A549 (cell line): ENCODE results near the gene DNAH11. TPM values are rescaled to one million over a fixed set of nuclear protein-coding genes. Genes with fewer than 3 reads are reported as not detected.
"Not testable (repeated sequence)": the region's sequence is repeated elsewhere in the genome, so short reads cannot be mapped to it uniquely, and the experiment has no call there.

Experiments used
- ATAC-seq, 2 experiments: fragments of 200-7000 bp in 1 of 2; fragments of >200 bp in 1 of 2; cut with Nextera tagmentation in 1 of 2; cut with Tn5 transposase in 1 of 2; 3 replicates each; pipeline versions ENCODE4 v1.8.0 to v1.9.1; 2018 to 2020; ENCODE audit warnings: mild to moderate bottlenecking in 1 of 2, moderate library complexity in 1 of 2
- CTCF ChIA-PET: fragments of 300-600 bp; sonication (Branson Sonifier 250); formaldehyde crosslinking; extraction: SDS; loops from one replicate; lab custom pipeline; 2021; ENCODE audit warnings: antibody characterized with exemption, inconsistent platforms; lab: Yijun Ruan, JAX
- POLR2A ChIA-PET: fragments of 350-600 bp; formaldehyde crosslinking; extraction: SDS; loops from one replicate; lab custom pipeline; 2021; ENCODE audit warnings: antibody characterized with exemption, inconsistent platforms; lab: Yijun Ruan, JAX
- DNase-seq, 2 experiments: peaks; one replicate each; pipeline versions ENCODE4 v3.0.0 to v3.0.0-alpha.2; 2011 to 2016; ENCODE audit warnings: low read depth in 1 of 2, low spot score in 1 of 2
- FAIRE-seq: peaks from 2 replicates; lab custom pipeline; 2011; peaks lifted over from hg19 to GRCh38; lab: Jason Lieb, UNC
- H3K27ac ChIP-seq, 2 experiments: fragments of >200 bp; sonication (Bioruptor Twin); formaldehyde crosslinking; 3 replicates each; pipeline ENCODE4 v1.5.1; 2016 to 2017
- H3K4me1 ChIP-seq: fragments of >200 bp; sonication (Bioruptor Twin); formaldehyde crosslinking; 3 replicates; pipeline ENCODE4 v1.6.1; 2016
- H3K4me2 ChIP-seq: fragments of >200 bp; sonication (Bioruptor Twin); formaldehyde crosslinking; 3 replicates; pipeline ENCODE4 v1.6.1; 2016
- H3K4me3 ChIP-seq: fragments of >200 bp; sonication (Bioruptor Twin); formaldehyde crosslinking; 3 replicates; pipeline ENCODE4 v1.5.1; 2016
- H3K9me3 ChIP-seq: fragments of >200 bp; sonication (Bioruptor Twin); formaldehyde crosslinking; 3 replicates; pipeline ENCODE4 v1.6.1; 2016
- ATOH8 ChIP-seq: fragments of 250-450 bp; sonication (Bioruptor Pico); IDR thresholded peaks from 2 replicates; pipeline ENCODE4 v1.5.0; 2020; ENCODE audit warnings: low read depth, mild to moderate bottlenecking, moderate library complexity
- BHLHE40 ChIP-seq: IDR thresholded peaks from 2 replicates; pipeline ENCODE4 v1.6.1; 2012; ENCODE audit warnings: low read depth, low read length, inconsistent platforms
- CEBPB ChIP-seq, 2 experiments: fragments of >200 bp in 1 of 2; sonication (Bioruptor Twin) in 1 of 2; formaldehyde crosslinking in 1 of 2; IDR thresholded peaks; 2 replicates each; pipeline ENCODE4 v1.6.1; 2012 to 2016
- CTCF ChIP-seq: fragments of >200 bp; sonication (Bioruptor Twin); formaldehyde crosslinking; IDR thresholded peaks from 3 replicates; pipeline ENCODE4 v1.5.1; 2016
- EHF ChIP-seq: fragments of 250-450 bp; sonication (Bioruptor Pico); IDR thresholded peaks from 2 replicates; pipeline ENCODE4 v1.5.0; 2020; ENCODE audit warnings: mild to moderate bottlenecking
- EHMT2 ChIP-seq: fragments of 200-600 bp; sonication (generic); IDR thresholded peaks from 2 replicates; pipeline ENCODE4 v1.6.1; 2016; ENCODE audit warnings: antibody characterized with exemption, low read depth, mild to moderate bottlenecking, moderate library complexity
- ELK1 ChIP-seq: fragments of 150-350 bp; IDR thresholded peaks from 2 replicates; pipeline ENCODE4 v1.6.1; 2014; ENCODE audit warnings: low read depth, mild to moderate bottlenecking, low read length
- EP300 ChIP-seq, 2 experiments: fragments of >200 bp; sonication (Bioruptor Twin); formaldehyde crosslinking; IDR thresholded peaks; 2 replicates in 1 of 2; 3 replicates in 1 of 2; pipeline ENCODE4 v1.6.1; 2016 to 2017
- FOSB ChIP-seq: fragments of 250-450 bp; sonication (Bioruptor Pico); IDR thresholded peaks from 2 replicates; pipeline ENCODE4 v1.5.0; 2020; ENCODE audit warnings: mild to moderate bottlenecking, moderate library complexity
- FOSL2 ChIP-seq, 2 experiments: fragments of 450-650 bp in 1 of 2; fragments of >200 bp in 1 of 2; sonication (Bioruptor Twin) in 1 of 2; formaldehyde crosslinking; IDR thresholded peaks; 2 replicates each; pipeline versions ENCODE4 v1.5.0 to v1.6.1; 2016 to 2020; ENCODE audit warnings: mild to moderate bottlenecking in 1 of 2, moderate library complexity in 1 of 2
- FOXS1 ChIP-seq: fragments of 250-450 bp; sonication (Bioruptor Pico); IDR thresholded peaks from 2 replicates; pipeline ENCODE4 v1.5.0; 2020; ENCODE audit warnings: mild to moderate bottlenecking, moderate library complexity
- GATA3 ChIP-seq: IDR thresholded peaks from 2 replicates; pipeline ENCODE4 v1.6.1; 2012; ENCODE audit warnings: borderline replicate concordance
- HEYL ChIP-seq: fragments of 250-450 bp; sonication (Bioruptor Pico); IDR thresholded peaks from 2 replicates; pipeline ENCODE4 v1.8.0; 2021; ENCODE audit warnings: mild to moderate bottlenecking, moderate library complexity
- JUNB ChIP-seq: fragments of >200 bp; sonication (Bioruptor Twin); formaldehyde crosslinking; IDR thresholded peaks from 2 replicates; pipeline ENCODE4 v1.6.1; 2016
- KDM1A ChIP-seq: fragments of 200-600 bp; sonication (generic); IDR thresholded peaks from 2 replicates; pipeline ENCODE4 v1.6.1; 2016; ENCODE audit warnings: low read depth, mild to moderate bottlenecking
- KDM5A ChIP-seq: fragments of 200-600 bp; sonication (generic); IDR thresholded peaks from 2 replicates; pipeline ENCODE4 v1.6.1; 2016; ENCODE audit warnings: antibody characterized with exemption, mild to moderate bottlenecking
- POLR2AphosphoS2 ChIP-seq: conservative IDR thresholded peaks from 2 replicates; pipeline ENCODE4 v1.6.1; 2012; ENCODE audit warnings: low read length, improper control_type of control experiment, inconsistent platforms
- RCOR1 ChIP-seq: fragments of 150-350 bp; IDR thresholded peaks from 2 replicates; pipeline ENCODE4 v1.6.1; 2014; ENCODE audit warnings: antibody characterized with exemption, low read length, low read depth
- RFX5 ChIP-seq: fragments of 450-650 bp; IDR thresholded peaks from 2 replicates; pipeline ENCODE4 v1.7.1; 2014; ENCODE audit warnings: antibody characterized with exemption, mild to moderate bottlenecking, moderate library complexity
- SMC3 ChIP-seq: fragments of >200 bp; sonication (Bioruptor Twin); formaldehyde crosslinking; IDR thresholded peaks from 3 replicates; pipeline ENCODE4 v1.6.1; 2018; ENCODE audit warnings: inconsistent platforms
- TP53 ChIP-seq: fragments of 250-450 bp; sonication (Bioruptor Pico); IDR thresholded peaks from 2 replicates; pipeline ENCODE4 v1.5.0; 2021; ENCODE audit warnings: mild to moderate bottlenecking, moderate library complexity
- USF2 ChIP-seq: fragments of 450-650 bp; IDR thresholded peaks from 2 replicates; pipeline ENCODE4 v1.6.1; 2014; ENCODE audit warnings: antibody characterized with exemption
- ZSCAN20 ChIP-seq: fragments of 250-450 bp; sonication (Bioruptor Pico); IDR thresholded peaks from 2 replicates; pipeline ENCODE4 v1.8.0; 2022; ENCODE audit warnings: mild to moderate bottlenecking, moderate library complexity
- WGBS: methylation state at CpG from one replicate; pipeline ENCODE4 v1.1.6; 2017; ENCODE audit errors: missing lambda C conversion rate; 5-methylcytosine and 5-hydroxymethylcytosine counted together
- polyA plus RNA-seq, 4 experiments: library from polyadenylated mRNA; depleted of rRNA in 3 of 4; stranded (reverse); fragments of >200 nt; fragmentation: RNase III in 1 of 4; extraction: RNeasy Plus Mini Kit Qiagen cat#74134 plus additional on column Dnase treatment in 1 of 4; gene quantifications; 2 replicates in 3 of 4; 3 replicates in 1 of 4; pipeline ENCODE4 v1.2.3, GENCODE V29; 2011 to 2017

DNAH11 gene
- polyA plus RNA-seq, 2 of the 4 experiments (the other 2 are of a cell fraction), result 0.03 to 0.13 TPM

GRCh38 chr7:21731977-21732376, 189.1 kb downstream of the DNAH11 start:
- H3K9me3 ChIP-seq, result no peaks in the 10 kb centered on the region
- H3K4me1 ChIP-seq, result no peaks in the 10 kb centered on the region
- 11% methylated on average over 3 of the region's 3 CpGs for WGBS
- TF ChIP-seq ATOH8 (no peak), CEBPB (IDR thresholded peaks at IDR 0.05) (no peak), SMC3 (no peak), ZSCAN20 (CRISPR knock-in tag) (no peak), ELK1 (no peak), RFX5 (no peak), TP53 (CRISPR knock-in tag) (no peak), EP300 (IDR thresholded peaks at IDR 0.05) (no peak), GATA3 (no peak), HEYL (CRISPR knock-in tag) (no peak), JUNB (no peak), POLR2AphosphoS2 (no peak), EHMT2 (no peak), USF2 (no peak), CTCF (no peak), KDM1A (no peak), RCOR1 (no peak), EHF (CRISPR knock-in tag) (no peak), FOXS1 (CRISPR knock-in tag) (no peak)
- no peak for ATAC-seq
- H3K4me2 ChIP-seq, result no peak overlapping the region
- H3K27ac ChIP-seq, result no peak overlapping the region
- POLR2A ChIA-PET, result no interaction called here
- CTCF ChIA-PET, result no interaction called here
- no peak for DNase-seq
- no peak for FAIRE-seq
- no peak overlapping the region for H3K4me3 ChIP-seq

GRCh38 chr7:21732956-21733355, 190.1 kb downstream of the DNAH11 start:
- CTCF ChIA-PET, result interaction anchor here (1.6 kb wide), 1 partner anchor 12 kb away, joined by 3 read pairs; no protein-coding TSS in a partner anchor

GRCh38 chr7:21733837-21734236, 191.0 kb downstream of the DNAH11 start:
- no peaks in the 10 kb centered on the region for H3K9me3 ChIP-seq
- ChIA-PET POLR2A (no interaction called here), CTCF (interaction anchor here (0.5 to 1.6 kb wide), 3 partner anchors 13 to 883 kb away, joined by 3 read pairs; no protein-coding TSS in a partner anchor)
- WGBS, result 3% methylated on average over 5 of the region's 5 CpGs
- no peak for TF ChIP-seq FOSL2 (IDR thresholded peaks at IDR 0.05)
- no peak for TF ChIP-seq FOSL2 (CRISPR knock-in tag; IDR thresholded peaks at IDR 0.05)
- no peak for TF ChIP-seq RCOR1
- no peak for TF ChIP-seq BHLHE40
- TF ChIP-seq KDM5A, result no peak
- TF ChIP-seq FOSB (CRISPR knock-in tag), result no peak
- FAIRE-seq (no peak), DNase-seq (no peak), ATAC-seq (no peak)
- no peaks in the 10 kb centered on the region for H3K4me1 ChIP-seq
- no peak overlapping the region for H3K4me3 ChIP-seq
- H3K27ac ChIP-seq, result no peak overlapping the region
- H3K4me2 ChIP-seq, result no peak overlapping the region

More at GRCh38 chr7:21732956-21733355, 190.1 kb downstream of the DNAH11 start:
- H3K4me3 ChIP-seq, H3K9me3 ChIP-seq, H3K27ac ChIP-seq, H3K4me2 ChIP-seq, FAIRE-seq, ATAC-seq, POLR2A ChIA-PET, H3K4me1 ChIP-seq, DNase-seq: not testable (repeated sequence)
- 8% methylated on average over 4 of the region's 6 CpGs for WGBS
